Gastroesophageal sphincter (tissue), 4 donors: ENCODE results near the gene NREP. TPM values are rescaled to one million over a fixed set of nuclear protein-coding genes. Genes with fewer than 3 reads are reported as not detected.

Experiments
- ATAC-seq: fragments of 150-250 bp; one replicate; pipeline ENCODE4 v1.9.1; 2016; ENCODE audit warnings: mild to moderate bottlenecking, moderate library complexity
- H3K27ac ChIP-seq, 4 donors: fragments of 200-600 bp; sonication (generic) in 3 of 4; 1 replicate in 3 of 4; 2 replicates in 1 of 4; pipeline ENCODE4 v1.5.1; 2016 to 2019
- H3K27me3 ChIP-seq: fragments of 200-600 bp; sonication (generic); one replicate; pipeline ENCODE4 v1.5.1; 2019
- H3K36me3 ChIP-seq, 2 donors: fragments of 200-600 bp; sonication (generic); one replicate each; pipeline ENCODE4 v1.5.1; 2019; ENCODE audit warnings: control low read depth in 1 of 2
- H3K4me1 ChIP-seq, 3 donors: fragments of 200-600 bp; sonication (generic); 1 replicate in 2 of 3; 2 replicates in 1 of 3; pipeline ENCODE4 v1.5.1; 2016 to 2019; ENCODE audit warnings: control low read depth in 2 of 3
- H3K4me3 ChIP-seq, 2 donors: fragments of 200-600 bp; sonication (generic); one replicate each; pipeline ENCODE4 v1.5.1; 2019; ENCODE audit warnings: mild to moderate bottlenecking in 1 of 2, moderate library complexity in 1 of 2
- H3K9me3 ChIP-seq, 3 donors: fragments of 200-600 bp; sonication (generic); one replicate each; pipeline ENCODE4 v1.5.1; 2017 to 2019; ENCODE audit warnings: control low read depth in 2 of 3
- CTCF ChIP-seq, 4 experiments: fragments of 200-600 bp in 2 of 4; fragments of 450-650 bp in 2 of 4; sonication (generic) in 1 of 4; IDR thresholded peaks; one replicate each; pipeline ENCODE4 v1.5.1; 2017 to 2019; ENCODE audit warnings: antibody characterized with exemption in 4 of 4, mild to moderate bottlenecking in 2 of 4, moderate library complexity in 2 of 4
- EP300 ChIP-seq: sonication (generic); formaldehyde crosslinking; IDR thresholded peaks from one replicate; pipeline ENCODE4 v1.6.1; 2017; ENCODE audit warnings: antibody characterized with exemption, mild to moderate bottlenecking
- POLR2A ChIP-seq, 2 donors: fragments of 450-650 bp; IDR thresholded peaks; one replicate each; pipeline ENCODE4 v1.6.1; 2017; ENCODE audit warnings: antibody characterized with exemption in 2 of 2, mild to moderate bottlenecking in 2 of 2, moderate library complexity in 1 of 2
- POLR2AphosphoS5 ChIP-seq: sonication (generic); formaldehyde crosslinking; IDR thresholded peaks from one replicate; pipeline ENCODE4 v1.6.1; 2017; ENCODE audit warnings: antibody characterized with exemption
- WGBS, 2 donors: methylation state at CpG; one replicate each; pipeline ENCODE4 v1.1.5; 2018; ENCODE audit warnings: low coverage in 1 of 2; 5-methylcytosine and 5-hydroxymethylcytosine counted together
- total RNA-seq, 4 donors: library from RNA; depleted of rRNA; stranded (reverse); fragments of >200 nt; gene quantifications; one replicate each; pipeline ENCODE4 v1.1.0, GENCODE V29; 2016

Gene NREP
- total RNA-seq, 4 donors from 2014 or later = 8.3 to 24.7 (median 19.0) TPM

GRCh38 chr5:111735583-111736270 lies 21.3 kb downstream of the NREP start:
- 16 to 20% methylated on average over 5 to 7 of the region's 8 CpGs for WGBS, 2 donors
- H3K27ac ChIP-seq = peak overlapping the region in 1 of 4 donors; percentile 1
- peaks cover 0 to 9% of the 10 kb centered on the region in 2 donors for H3K36me3 ChIP-seq
- ATAC-seq = peak; percentile 88
- peak; percentile 47 for TF ChIP-seq POLR2AphosphoS5
- TF ChIP-seq POLR2A (IDR thresholded peaks at IDR 0.05) = no peak
- no peaks in the 10 kb centered on the region for H3K9me3 ChIP-seq
- H3K4me1 ChIP-seq = peaks cover 0 to 75% (median 11%) of the 10 kb centered on the region in 3 donors
- no peak overlapping the region for H3K4me3 ChIP-seq
- H3K27me3 ChIP-seq = no peaks in the 10 kb centered on the region

GRCh38 chr5:111734597-111734996 lies 22.4 kb downstream of the NREP start:
- TF ChIP-seq POLR2A (IDR thresholded peaks at IDR 0.05) (no peak), CTCF (IDR thresholded peaks at IDR 0.05) (no peak), EP300 (no peak), POLR2AphosphoS5 (no peak)
- Histone ChIP-seq H3K9me3 (no peaks in the 10 kb centered on the region), H3K4me3 (no peak overlapping the region), H3K27ac (no peak overlapping the region), H3K27me3 (no peaks in the 10 kb centered on the region), H3K36me3 (peaks cover 0 to 19% of the 10 kb centered on the region in 2 donors), H3K4me1 (peaks cover 0 to 68% (median 11%) of the 10 kb centered on the region in 3 donors)
- WGBS, 2 donors = 58 to 66% methylated on average over 3 of the region's 3 CpGs
- ATAC-seq = no peak

GRCh38 chr5:111734013-111734412 lies 23.0 kb downstream of the NREP start:
- TF ChIP-seq CTCF (IDR thresholded peaks at IDR 0.05) (no peak), POLR2AphosphoS5 (peak; percentile 31)
- Histone ChIP-seq H3K27me3 (no peaks in the 10 kb centered on the region), H3K9me3 (no peaks in the 10 kb centered on the region), H3K27ac (peak overlapping the region in 1 of 4 donors; percentile 32), H3K4me1 (peaks cover 0 to 62% (median 11%) of the 10 kb centered on the region in 3 donors), H3K4me3 (no peak overlapping the region), H3K36me3 (peaks cover 0 to 24% of the 10 kb centered on the region in 2 donors)
- 55 to 73% methylated on average over 4 to 5 of the region's 6 CpGs for WGBS, 2 donors
- ATAC-seq = no peak

- ATAC-seq = no peak
- 23 to 38% methylated on average over 5 to 6 of the region's 7 CpGs for WGBS, 2 donors
- peak overlapping the region in 1 of 4 donors; percentile 32 for H3K27ac ChIP-seq
These were observed 23.4 kb downstream of the NREP start for GRCh38 chr5:111733571-111733970.

GRCh38 chr5:111731638-111732037 lies 25.4 kb downstream of the NREP start:
- Histone ChIP-seq H3K36me3 (peaks cover 0 to 45% of the 10 kb centered on the region in 2 donors), H3K27ac (no peak overlapping the region), H3K4me1 (peaks cover 0 to 38% (median 11%) of the 10 kb centered on the region in 3 donors), H3K4me3 (no peak overlapping the region), H3K9me3 (no peaks in the 10 kb centered on the region), H3K27me3 (no peaks in the 10 kb centered on the region)
- no peak for TF ChIP-seq POLR2AphosphoS5
- TF ChIP-seq CTCF (IDR thresholded peaks at IDR 0.05) = no peak
- no peak for TF ChIP-seq EP300
- no peak for TF ChIP-seq POLR2A (IDR thresholded peaks at IDR 0.05)
- 83 to 89% methylated on average over 3 to 7 of the region's 7 CpGs for WGBS, 2 donors
- ATAC-seq = no peak

More at GRCh38 chr5:111733571-111733970, 23.4 kb downstream of the NREP start:
- Histone ChIP-seq H3K4me1 (peaks cover 0 to 57% (median 11%) of the 10 kb centered on the region in 3 donors), H3K4me3 (no peak overlapping the region), H3K27me3 (no peaks in the 10 kb centered on the region), H3K36me3 (peaks cover 0 to 28% of the 10 kb centered on the region in 2 donors), H3K9me3 (no peaks in the 10 kb centered on the region)
- TF ChIP-seq EP300 (no peak), CTCF (IDR thresholded peaks at IDR 0.05) (no peak), POLR2A (IDR thresholded peaks at IDR 0.05) (no peak), POLR2AphosphoS5 (no peak)
